Vagina (tissue), 2 donors: Measurements from ENCODE around the gene MED13L. TPM values are rescaled to one million over a fixed set of nuclear protein-coding genes. Genes with fewer than 3 reads are reported as not detected.
A peak's percentile ranks its signal among the peaks of the same experiment; 100 is the strongest.

Experiments
- DNase-seq, 2 donors: peaks; one replicate each; pipeline ENCODE4 v3.0.0-alpha.2; 2017; ENCODE audit errors: extremely low spot score in 2 of 2
- H3K27ac ChIP-seq: fragments of 200-600 bp; sonication (generic); one replicate; pipeline ENCODE4 v1.5.1; 2019
- H3K27me3 ChIP-seq: fragments of 200-600 bp; sonication (generic); one replicate; pipeline ENCODE4 v1.5.1; 2019
- H3K36me3 ChIP-seq, 2 donors: fragments of 200-600 bp; sonication (generic); one replicate each; pipeline ENCODE4 v1.5.1; 2017 to 2019
- H3K4me1 ChIP-seq: fragments of 200-600 bp; sonication (generic); one replicate; pipeline ENCODE4 v1.5.1; 2019
- H3K4me3 ChIP-seq, 2 donors: fragments of 200-600 bp; sonication (generic); 1 replicate in 1 of 2; 2 replicates in 1 of 2; pipeline ENCODE4 v1.5.1; 2016 to 2019
- H3K9me3 ChIP-seq: fragments of 200-600 bp; sonication (generic); one replicate; pipeline ENCODE4 v1.5.1; 2019
- POLR2A ChIP-seq, 2 donors: fragments of 450-650 bp; IDR thresholded peaks; one replicate each; pipeline ENCODE4 v1.6.1; 2017; ENCODE audit warnings: antibody characterized with exemption in 2 of 2, mild to moderate bottlenecking in 2 of 2, moderate library complexity in 2 of 2
- POLR2AphosphoS5 ChIP-seq, 2 donors: sonication (generic); formaldehyde crosslinking; IDR thresholded peaks; one replicate each; pipeline ENCODE4 v1.9.0; 2017; ENCODE audit warnings: antibody characterized with exemption in 2 of 2, mild to moderate bottlenecking in 2 of 2, low read depth in 1 of 2; ENCODE audit not compliant: insufficient read depth in 1 of 2
- intact Hi-C: fragments of 100-400 bp; cut with DNase I; formaldehyde crosslinking; loops from one replicate; pipeline ENCODE4 v1.15.1; 2023
- total RNA-seq: library from RNA; depleted of rRNA; stranded (reverse); fragments of >200 nt; gene quantifications from one replicate; pipeline ENCODE4 v1.2.3, GENCODE V29; 2016
- TF ChIP-seq, protein P1 (sequence below), 3 experiments: fragments of 450-650 bp in 2 of 3; fragments of 200-600 bp in 1 of 3; sonication (generic) in 1 of 3; IDR thresholded peaks; one replicate each; pipeline ENCODE4 v1.5.1; 2017 to 2019; ENCODE audit warnings: antibody characterized with exemption in 3 of 3, mild to moderate bottlenecking in 2 of 3, moderate library complexity in 2 of 3

MED13L gene
- total RNA-seq, 1 donor from 2014 or later, result 161 TPM

DNA sequence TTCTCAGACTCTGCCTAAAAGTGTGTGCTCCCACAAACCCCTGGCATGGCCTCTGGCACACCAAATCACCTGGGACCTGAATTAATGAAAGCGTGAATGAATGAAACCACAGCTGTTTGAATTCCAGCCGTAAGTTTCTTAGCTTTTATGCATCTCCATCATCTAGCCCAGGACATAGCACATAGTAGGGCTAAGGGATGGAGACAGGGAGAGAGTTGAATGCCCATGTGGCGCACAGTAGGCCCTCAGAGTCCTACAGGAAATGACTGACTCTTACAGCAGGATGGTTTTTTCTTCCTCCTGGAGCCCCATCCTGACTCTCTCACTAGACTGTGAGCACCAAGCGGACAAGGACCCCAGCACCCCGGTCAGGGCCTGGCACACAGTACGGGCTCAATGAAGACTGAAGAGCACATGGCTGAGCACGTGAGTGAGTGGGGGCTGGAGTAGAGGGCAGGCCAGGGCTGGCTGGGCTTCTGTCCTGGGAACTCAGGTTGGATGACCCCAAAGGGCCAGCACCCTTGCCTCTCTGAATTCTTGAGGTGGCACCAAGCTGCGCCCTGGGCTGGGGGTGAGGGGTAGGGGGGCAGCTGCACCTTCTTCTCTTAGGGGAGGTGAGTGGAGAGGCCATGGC lies 351.3 kb downstream of the MED13L start:
- H3K27me3 ChIP-seq, result no peaks in the 10 kb centered on the region
- no peak for DNase-seq
- intact Hi-C loops, result no loop called here
- H3K9me3 ChIP-seq, result no peaks in the 10 kb centered on the region
- H3K36me3 ChIP-seq, result no peaks in the 10 kb centered on the region
- no peaks in the 10 kb centered on the region for H3K4me1 ChIP-seq
- no peak for TF ChIP-seq POLR2A (IDR thresholded peaks at IDR 0.05)
- TF ChIP-seq POLR2AphosphoS5 (IDR thresholded peaks at IDR 0.05; ENCODE audit: insufficient read depth in 1 of 2, low read depth in 1 of 2), result no peak
- TF ChIP-seq, protein P1, sequence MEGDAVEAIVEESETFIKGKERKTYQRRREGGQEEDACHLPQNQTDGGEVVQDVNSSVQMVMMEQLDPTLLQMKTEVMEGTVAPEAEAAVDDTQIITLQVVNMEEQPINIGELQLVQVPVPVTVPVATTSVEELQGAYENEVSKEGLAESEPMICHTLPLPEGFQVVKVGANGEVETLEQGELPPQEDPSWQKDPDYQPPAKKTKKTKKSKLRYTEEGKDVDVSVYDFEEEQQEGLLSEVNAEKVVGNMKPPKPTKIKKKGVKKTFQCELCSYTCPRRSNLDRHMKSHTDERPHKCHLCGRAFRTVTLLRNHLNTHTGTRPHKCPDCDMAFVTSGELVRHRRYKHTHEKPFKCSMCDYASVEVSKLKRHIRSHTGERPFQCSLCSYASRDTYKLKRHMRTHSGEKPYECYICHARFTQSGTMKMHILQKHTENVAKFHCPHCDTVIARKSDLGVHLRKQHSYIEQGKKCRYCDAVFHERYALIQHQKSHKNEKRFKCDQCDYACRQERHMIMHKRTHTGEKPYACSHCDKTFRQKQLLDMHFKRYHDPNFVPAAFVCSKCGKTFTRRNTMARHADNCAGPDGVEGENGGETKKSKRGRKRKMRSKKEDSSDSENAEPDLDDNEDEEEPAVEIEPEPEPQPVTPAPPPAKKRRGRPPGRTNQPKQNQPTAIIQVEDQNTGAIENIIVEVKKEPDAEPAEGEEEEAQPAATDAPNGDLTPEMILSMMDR (IDR thresholded peaks at IDR 0.05), result no peak
- no peak overlapping the region for H3K4me3 ChIP-seq
- no peak overlapping the region for H3K27ac ChIP-seq

DNA sequence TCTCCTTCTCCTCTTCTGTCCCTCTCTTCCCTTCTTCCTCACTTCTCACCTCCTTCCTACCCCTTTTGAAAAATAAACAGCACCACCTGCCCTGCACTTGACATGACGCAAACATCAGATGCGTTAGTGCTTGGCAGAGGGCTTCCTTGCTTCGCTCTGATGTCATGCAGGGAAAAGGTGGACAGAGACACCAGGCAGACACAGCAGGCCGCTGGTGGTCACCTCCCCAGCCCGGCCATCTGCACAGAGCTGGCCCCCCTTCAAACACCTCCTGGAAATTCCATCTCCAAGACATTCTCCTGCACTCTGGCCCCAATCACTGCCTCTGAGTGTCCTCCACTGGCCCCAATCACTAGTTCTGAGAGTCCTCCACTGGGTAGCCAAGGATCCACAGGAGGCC lies 353.6 kb downstream of the MED13L start:
- peak; percentile 64 to 88 for DNase-seq
- no peaks in the 10 kb centered on the region for H3K4me1 ChIP-seq
- no peaks in the 10 kb centered on the region for H3K36me3 ChIP-seq
- TF ChIP-seq POLR2AphosphoS5 (IDR thresholded peaks at IDR 0.05; ENCODE audit: insufficient read depth in 1 of 2, low read depth in 1 of 2) (no peak), POLR2A (IDR thresholded peaks at IDR 0.05) (no peak)
- intact Hi-C loops, result no loop called here
- H3K27ac ChIP-seq, result no peak overlapping the region
- no peaks in the 10 kb centered on the region for H3K9me3 ChIP-seq
- H3K27me3 ChIP-seq, result no peaks in the 10 kb centered on the region
- no peak overlapping the region for H3K4me3 ChIP-seq

DNA sequence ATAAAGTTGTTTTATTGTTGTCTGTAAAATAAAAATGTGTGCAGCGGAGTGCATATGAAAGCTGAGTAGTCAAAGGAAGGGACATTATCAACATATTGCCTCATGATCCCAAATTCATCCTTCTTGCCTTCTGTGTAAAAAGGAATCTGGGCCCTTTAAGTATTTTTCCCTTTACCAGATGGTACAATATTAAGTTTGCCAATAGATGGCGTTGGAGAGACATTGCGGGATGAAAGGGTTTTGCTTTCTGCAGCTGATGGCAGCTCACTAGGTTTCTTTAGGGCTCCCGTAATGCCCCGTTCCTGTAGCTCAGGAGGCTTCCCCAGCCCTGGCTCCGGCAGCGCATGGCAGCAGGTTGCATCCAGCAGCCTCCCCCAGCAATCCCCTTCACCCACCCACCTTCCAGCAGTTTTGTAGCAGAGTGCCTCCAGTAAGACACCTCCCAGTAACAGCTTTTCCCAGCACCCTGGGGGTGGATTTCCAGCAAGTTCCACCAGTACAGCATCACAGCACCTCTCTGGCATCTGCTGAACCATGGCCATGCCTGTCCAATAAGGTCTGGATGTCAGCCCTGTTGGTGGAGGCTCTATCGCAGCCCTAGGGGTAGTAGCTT lies 354.4 kb downstream of the MED13L start:
- Histone ChIP-seq H3K9me3 (no peaks in the 10 kb centered on the region), H3K4me1 (no peaks in the 10 kb centered on the region), H3K4me3 (no peak overlapping the region), H3K27me3 (no peaks in the 10 kb centered on the region), H3K27ac (no peak overlapping the region), H3K36me3 (no peaks in the 10 kb centered on the region)
- DNase-seq, result peak; percentile 62 to 72
- TF ChIP-seq POLR2AphosphoS5 (IDR thresholded peaks at IDR 0.05; ENCODE audit: insufficient read depth in 1 of 2, low read depth in 1 of 2) (no peak), POLR2A (IDR thresholded peaks at IDR 0.05) (no peak)
- TF ChIP-seq, protein P1 (IDR thresholded peaks at IDR 0.05), result no peak
- intact Hi-C loops, result no loop called here

DNA sequence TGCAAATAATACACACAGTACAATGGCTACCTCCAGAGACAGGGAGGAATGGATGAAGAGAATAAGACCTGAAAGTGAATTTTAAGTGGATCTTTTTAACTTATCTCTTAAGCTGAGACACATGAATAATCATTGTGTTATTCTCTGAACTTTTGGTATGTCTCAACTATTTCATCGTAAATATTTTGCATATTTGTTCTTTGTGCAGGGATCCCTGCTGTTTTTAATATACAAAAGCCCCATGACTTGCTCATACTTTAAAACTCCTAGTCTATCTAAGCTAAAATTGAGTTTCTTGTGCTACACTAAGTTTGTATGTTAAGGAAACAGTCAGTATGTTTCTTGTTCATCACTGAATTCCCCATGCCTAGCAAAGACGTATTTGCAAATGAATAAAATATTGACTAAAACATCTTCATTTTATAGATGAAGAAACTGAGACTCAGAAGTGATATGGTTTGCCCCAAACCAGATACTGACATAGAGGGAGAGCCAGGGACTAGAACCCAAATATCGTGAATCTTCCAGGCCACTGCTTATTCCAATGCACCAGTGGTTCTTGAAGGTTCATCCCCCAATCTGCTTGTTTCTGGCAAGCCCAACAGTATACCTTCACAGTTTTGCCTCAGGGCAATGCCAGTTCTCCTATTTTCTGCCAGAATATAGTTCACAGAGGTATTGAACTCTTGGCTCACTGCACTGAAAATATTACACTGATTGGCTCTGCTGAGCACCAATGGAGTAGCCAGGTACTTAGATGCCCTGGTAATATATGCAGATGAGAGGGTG lies 356.9 kb downstream of the MED13L start:
- TF ChIP-seq, protein P1 (IDR thresholded peaks at IDR 0.05), result no peak
- TF ChIP-seq POLR2A (IDR thresholded peaks at IDR 0.05) (no peak), POLR2AphosphoS5 (IDR thresholded peaks at IDR 0.05; ENCODE audit: insufficient read depth in 1 of 2, low read depth in 1 of 2) (no peak)
- no peak overlapping the region for H3K4me3 ChIP-seq
- no peaks in the 10 kb centered on the region for H3K27me3 ChIP-seq
- H3K9me3 ChIP-seq, result no peaks in the 10 kb centered on the region
- intact Hi-C loops, result no loop called here
- H3K36me3 ChIP-seq, result no peaks in the 10 kb centered on the region
- peaks cover 7% of the 10 kb centered on the region for H3K4me1 ChIP-seq
- no peak overlapping the region for H3K27ac ChIP-seq
- no peak for DNase-seq

DNA sequence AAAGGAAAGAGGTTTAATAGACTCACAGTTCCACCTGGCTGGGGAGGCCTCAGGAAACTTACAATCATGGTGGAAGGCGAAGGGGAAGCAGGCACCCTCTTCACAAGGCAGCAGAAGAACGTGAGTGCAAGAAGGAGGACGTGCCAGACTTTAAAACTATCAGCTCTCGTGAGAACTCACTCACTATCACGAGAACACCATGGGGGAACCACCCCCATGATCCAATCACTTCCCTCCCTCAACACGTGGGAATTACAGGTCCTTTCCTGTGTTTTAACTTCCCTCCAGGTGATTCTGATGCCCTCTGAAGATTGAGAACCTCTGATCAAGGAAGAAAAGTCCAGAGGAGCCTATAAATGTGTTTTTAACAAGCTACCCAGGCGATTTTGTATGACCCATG lies 358.7 kb downstream of the MED13L start:
- TF ChIP-seq, protein P1 (IDR thresholded peaks at IDR 0.05), result no peak
- no peak for TF ChIP-seq POLR2A (IDR thresholded peaks at IDR 0.05)
- TF ChIP-seq POLR2AphosphoS5 (IDR thresholded peaks at IDR 0.05; ENCODE audit: insufficient read depth in 1 of 2, low read depth in 1 of 2), result no peak
- Histone ChIP-seq H3K27ac (no peak overlapping the region), H3K4me1 (peaks cover 7% of the 10 kb centered on the region), H3K27me3 (no peaks in the 10 kb centered on the region), H3K4me3 (no peak overlapping the region), H3K9me3 (no peaks in the 10 kb centered on the region), H3K36me3 (no peaks in the 10 kb centered on the region)
- no peak for DNase-seq
- intact Hi-C loops, result loop anchor here (5.0 kb wide), 1 partner anchor 1261 kb away; no protein-coding TSS in a partner anchor
